ENCODE measurements around the gene EQTN. TPM values are rescaled to one million over a fixed set of nuclear protein-coding genes. Genes with fewer than 3 reads are reported as not detected.

Gene EQTN
- total RNA-seq, 4 donors from 2014 or later, result 0.42 TPM; not detected in 3

GRCh38 chr9:27335075-27335474, 38.1 kb upstream of the EQTN start:
- WGBS, 2 donors, result 88 to 92% methylated on average over 6 of the region's 6 CpGs
- intact Hi-C loops (cut with DNase I; ENCODE audit: low total_unique reads), result no loop called here
- TF ChIP-seq POLR2A (IDR thresholded peaks at IDR 0.05), result no peak
- TF ChIP-seq, protein P1, sequence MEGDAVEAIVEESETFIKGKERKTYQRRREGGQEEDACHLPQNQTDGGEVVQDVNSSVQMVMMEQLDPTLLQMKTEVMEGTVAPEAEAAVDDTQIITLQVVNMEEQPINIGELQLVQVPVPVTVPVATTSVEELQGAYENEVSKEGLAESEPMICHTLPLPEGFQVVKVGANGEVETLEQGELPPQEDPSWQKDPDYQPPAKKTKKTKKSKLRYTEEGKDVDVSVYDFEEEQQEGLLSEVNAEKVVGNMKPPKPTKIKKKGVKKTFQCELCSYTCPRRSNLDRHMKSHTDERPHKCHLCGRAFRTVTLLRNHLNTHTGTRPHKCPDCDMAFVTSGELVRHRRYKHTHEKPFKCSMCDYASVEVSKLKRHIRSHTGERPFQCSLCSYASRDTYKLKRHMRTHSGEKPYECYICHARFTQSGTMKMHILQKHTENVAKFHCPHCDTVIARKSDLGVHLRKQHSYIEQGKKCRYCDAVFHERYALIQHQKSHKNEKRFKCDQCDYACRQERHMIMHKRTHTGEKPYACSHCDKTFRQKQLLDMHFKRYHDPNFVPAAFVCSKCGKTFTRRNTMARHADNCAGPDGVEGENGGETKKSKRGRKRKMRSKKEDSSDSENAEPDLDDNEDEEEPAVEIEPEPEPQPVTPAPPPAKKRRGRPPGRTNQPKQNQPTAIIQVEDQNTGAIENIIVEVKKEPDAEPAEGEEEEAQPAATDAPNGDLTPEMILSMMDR (IDR thresholded peaks at IDR 0.05), result no peak
- H3K4me3 ChIP-seq (ENCODE audit: low read depth, poor library complexity, severe bottlenecking), result no peak overlapping the region
- no peak for DNase-seq (ENCODE audit: low spot score in 2 of 2)

GRCh38 chr9:27333241-27334052, 36.5 kb upstream of the EQTN start:
- no peak for TF ChIP-seq POLR2A (IDR thresholded peaks at IDR 0.05)
- TF ChIP-seq, protein P1 (IDR thresholded peaks at IDR 0.05), result no peak
- H3K4me3 ChIP-seq (ENCODE audit: low read depth, poor library complexity, severe bottlenecking), result no peak overlapping the region
- 38 to 42% methylated on average over 7 of the region's 7 CpGs for WGBS, 2 donors
- peak in 1 of 2 donors; percentile 58 for DNase-seq (ENCODE audit: low spot score in 2 of 2)
- intact Hi-C loops (cut with DNase I; ENCODE audit: low total_unique reads), result loop anchor here (5.0 kb wide), 1 partner anchor 214 kb away; no protein-coding TSS in a partner anchor

GRCh38 chr9:27331393-27331792, 34.4 kb upstream of the EQTN start:
- no peak overlapping the region for H3K4me3 ChIP-seq (ENCODE audit: low read depth, poor library complexity, severe bottlenecking)
- intact Hi-C loops (cut with DNase I; ENCODE audit: low total_unique reads), result loop anchor here (5.0 kb wide), 1 partner anchor 216 kb away; no protein-coding TSS in a partner anchor
- TF ChIP-seq, protein P1 (IDR thresholded peaks at IDR 0.05), result no peak
- TF ChIP-seq POLR2A (IDR thresholded peaks at IDR 0.05), result no peak
- 89% methylated on average over 4 of the region's 4 CpGs for WGBS, 2 donors
- no peak for DNase-seq (ENCODE audit: low spot score in 2 of 2)

GRCh38 chr9:27329291-27329690, 32.3 kb upstream of the EQTN start:
- no peak for DNase-seq (ENCODE audit: low spot score in 2 of 2)
- intact Hi-C loops (cut with DNase I; ENCODE audit: low total_unique reads), result no loop called here
- WGBS, 2 donors, result 87 to 90% methylated on average over 9 of the region's 9 CpGs
- TF ChIP-seq, protein P1 (IDR thresholded peaks at IDR 0.05), result no peak
- TF ChIP-seq POLR2A (IDR thresholded peaks at IDR 0.05), result no peak
- no peak overlapping the region for H3K4me3 ChIP-seq (ENCODE audit: low read depth, poor library complexity, severe bottlenecking)

DNA sequence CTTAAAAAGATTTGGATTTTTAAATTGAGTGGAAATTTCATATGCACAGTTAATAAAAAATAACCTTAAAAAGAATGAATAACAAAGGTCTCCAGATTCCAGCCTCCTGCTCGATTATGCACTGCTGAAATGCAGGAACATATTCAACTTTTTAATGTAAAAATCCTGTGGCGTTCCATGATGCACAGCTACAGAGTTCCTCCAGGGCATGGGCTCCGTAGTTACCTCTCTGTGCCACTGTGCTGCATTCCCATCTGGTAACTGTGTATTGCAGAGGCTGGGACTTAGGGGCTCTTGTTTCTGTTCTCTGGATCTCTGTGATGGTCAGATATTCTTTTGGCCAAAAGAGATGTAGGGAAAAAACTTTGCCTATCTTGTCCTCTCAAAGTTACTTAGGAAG, 31.5 kb upstream of the EQTN start:
- H3K4me3 ChIP-seq (ENCODE audit: low read depth, poor library complexity, severe bottlenecking), result no peak overlapping the region
- no peak for DNase-seq (ENCODE audit: low spot score in 2 of 2)
- no peak for TF ChIP-seq POLR2A (IDR thresholded peaks at IDR 0.05)
- TF ChIP-seq, protein P1 (IDR thresholded peaks at IDR 0.05), result no peak
- intact Hi-C loops (cut with DNase I; ENCODE audit: low total_unique reads), result no loop called here
- WGBS, 2 donors, result 66 to 73% methylated on average over 3 of the region's 3 CpGs

Measured in lower leg skin (tissue), 4 donors.